Measurements from ENCODE around the gene GNAQ.

Gene GNAQ

GRCh38 chr9:77966718-77967117 lies 64.9 kb downstream of the GNAQ start:
- DNase-seq: no peak

- no peak for DNase-seq
These were observed 66.0 kb downstream of the GNAQ start for GRCh38 chr9:77965445-77966123.

- DNase-seq: no peak
These were observed 67.4 kb downstream of the GNAQ start for GRCh38 chr9:77964258-77964657.

DNA sequence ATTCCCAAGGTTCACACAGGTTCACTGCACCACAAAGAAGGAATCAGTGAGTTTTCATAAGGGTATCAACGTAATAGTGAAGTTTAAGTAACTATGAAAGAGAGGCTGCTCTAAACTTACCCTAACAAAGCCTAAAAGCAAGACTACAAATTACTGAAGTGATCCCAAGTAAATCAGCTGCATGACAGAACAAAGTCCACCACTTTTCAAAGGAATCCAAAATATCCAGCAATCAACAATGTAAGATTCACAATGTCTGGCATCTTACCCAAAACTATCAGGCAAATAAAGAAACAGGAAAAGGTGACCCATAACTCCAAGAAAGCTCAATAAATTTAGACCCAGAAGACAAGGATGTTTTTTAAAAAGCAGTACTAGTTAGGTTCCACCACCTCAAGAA lies 70.1 kb downstream of the GNAQ start:
- no peak for DNase-seq

GRCh38 chr9:77960356-77961153 lies 71.1 kb downstream of the GNAQ start:
- DNase-seq: no peak

DNA sequence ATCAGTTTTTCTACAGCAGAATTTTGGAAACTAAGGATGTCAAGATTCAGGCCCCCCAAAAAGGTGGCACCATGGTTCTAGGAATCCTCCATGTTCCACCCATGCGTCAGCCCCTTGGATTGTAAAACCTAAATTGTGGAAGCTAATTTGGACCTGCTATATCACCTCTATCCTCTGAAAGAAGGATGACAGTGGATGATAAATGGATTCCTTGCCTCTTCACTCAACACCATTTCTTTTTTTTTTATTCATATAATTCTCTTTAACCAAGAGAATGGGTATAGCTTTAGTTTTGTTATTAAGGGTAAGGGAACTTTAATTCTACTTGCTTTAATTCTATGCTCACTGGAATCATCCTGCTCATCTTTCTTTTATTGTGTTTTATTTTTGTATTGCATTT lies 71.8 kb downstream of the GNAQ start:
- no peak for DNase-seq

DNA sequence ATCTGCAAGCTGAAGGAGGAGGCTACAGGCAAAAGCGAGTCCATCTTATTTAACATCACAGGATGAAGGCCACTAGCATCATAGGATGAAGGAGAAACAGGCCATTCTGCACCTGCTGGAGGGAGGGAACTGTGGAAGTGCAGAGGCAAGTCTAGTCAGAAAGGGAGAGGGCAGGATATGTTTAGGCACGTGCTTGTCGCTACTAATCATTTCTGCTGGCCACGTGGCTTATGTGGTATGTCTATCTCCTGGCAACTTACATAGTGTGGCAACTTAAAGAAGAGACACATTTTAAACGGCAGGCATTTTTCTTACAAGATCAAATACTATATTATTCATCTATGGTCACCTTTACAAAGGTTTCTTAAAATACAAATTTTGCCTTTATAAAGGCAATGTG lies 74.0 kb downstream of the GNAQ start:
- DNase-seq: no peak

GRCh38 chr9:77956555-77956954 lies 75.1 kb downstream of the GNAQ start:
- no peak for DNase-seq

DNA sequence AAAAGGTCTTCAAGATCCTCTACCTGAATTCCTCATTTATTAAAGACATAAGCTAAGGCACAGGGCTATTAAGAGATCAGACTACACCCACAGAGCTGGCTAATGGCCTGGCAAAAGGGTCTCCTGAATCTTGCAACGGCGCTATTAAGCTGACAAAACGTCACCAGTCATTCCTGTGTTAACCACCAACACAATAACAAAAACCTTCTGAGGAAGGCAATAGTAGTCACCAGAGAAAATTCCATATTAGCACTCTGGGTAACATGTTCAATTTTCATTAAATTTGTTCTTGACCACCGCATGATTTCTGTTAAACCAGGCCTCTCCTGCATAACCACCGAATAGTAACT lies 77.0 kb downstream of the GNAQ start:
- no peak for DNase-seq

- no peak for DNase-seq
These were observed 77.5 kb downstream of the GNAQ start for GRCh38 chr9:77954013-77954665.

DNA sequence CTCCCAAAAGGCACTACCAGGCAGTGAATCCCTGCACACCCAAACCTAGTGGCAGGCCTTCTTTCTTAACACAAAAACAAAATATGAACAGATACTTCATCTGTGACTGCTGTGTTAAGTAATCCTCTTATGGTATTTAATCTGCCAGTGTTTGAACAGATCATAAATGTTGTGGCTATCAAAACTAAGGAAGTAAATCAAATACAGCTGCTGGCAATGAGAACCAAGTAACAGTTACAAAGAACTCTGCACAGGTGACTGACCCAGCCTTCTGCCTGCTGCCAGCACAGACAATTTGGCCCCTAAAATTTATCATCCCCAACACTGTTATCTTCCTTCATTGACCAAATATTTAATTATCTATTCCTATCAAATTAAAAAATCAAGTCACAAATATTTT lies 78.0 kb downstream of the GNAQ start:
- DNase-seq: no peak

DNA sequence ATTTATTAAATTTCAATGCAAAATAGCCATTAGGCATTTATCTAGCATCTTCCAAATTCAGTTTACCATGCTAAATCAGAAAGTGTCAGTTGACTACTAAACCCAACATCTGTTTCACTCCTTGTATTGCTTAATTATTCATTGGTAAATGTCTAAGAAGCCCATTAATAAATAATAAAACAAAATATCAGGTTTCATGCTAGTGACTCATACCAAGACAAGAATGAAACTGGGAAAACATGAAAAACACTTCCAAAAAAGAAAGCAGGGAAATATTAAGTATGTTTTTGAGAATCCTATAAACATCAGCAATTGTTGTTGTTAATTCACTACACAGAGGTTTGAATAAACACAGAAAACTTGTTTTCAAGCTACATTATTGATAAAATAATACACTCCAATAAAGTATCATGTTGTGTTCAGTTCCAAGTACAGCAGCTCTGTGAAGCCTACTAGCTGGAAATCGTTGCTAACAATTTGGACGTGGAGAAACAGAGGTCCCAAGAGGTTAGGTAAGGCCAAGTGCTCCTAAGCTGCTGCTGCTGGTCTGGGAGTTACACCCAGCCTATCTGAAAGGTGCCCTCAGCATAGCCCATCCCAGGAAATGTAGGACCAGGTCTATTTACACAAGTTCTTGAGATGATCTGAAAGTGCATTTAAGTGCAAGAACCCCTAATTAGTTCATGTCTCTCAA lies 78.8 kb downstream of the GNAQ start:
- no peak for DNase-seq

- DNase-seq: no peak
These were observed 80.2 kb downstream of the GNAQ start for GRCh38 chr9:77951369-77951768.

DNA sequence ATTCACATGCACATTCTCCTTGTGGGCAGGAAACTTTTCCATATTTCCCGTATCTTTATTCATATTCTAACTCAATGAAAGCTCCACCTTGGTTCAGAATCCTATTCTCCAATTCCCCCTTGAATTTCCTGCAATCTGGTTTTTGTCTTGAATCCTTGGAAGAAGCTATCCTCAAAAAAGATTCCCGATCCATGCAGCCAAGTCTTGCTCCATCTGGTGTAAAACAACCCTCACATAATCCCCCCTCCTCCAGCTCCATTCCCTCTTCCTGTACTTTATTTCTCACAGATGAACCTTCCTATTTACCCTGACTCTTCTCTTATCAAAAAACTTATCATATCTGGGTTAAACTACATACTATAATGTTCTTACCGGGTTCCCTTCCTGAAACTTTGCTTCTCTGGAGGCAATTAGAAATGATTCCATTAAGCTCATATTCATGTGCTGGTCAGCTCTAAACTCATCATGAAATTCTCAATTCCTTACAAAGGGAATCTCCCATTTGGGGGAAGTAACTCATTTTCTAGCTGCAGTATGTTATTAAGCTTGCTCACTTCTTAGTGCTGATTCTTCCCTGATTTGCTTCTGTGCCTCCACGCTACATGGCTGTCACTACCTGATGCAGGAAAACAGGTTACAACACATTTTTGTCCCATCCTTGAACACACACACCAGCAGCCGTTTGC lies 81.7 kb downstream of the GNAQ start:
- DNase-seq: no peak

- DNase-seq: no peak
These were observed 84.0 kb downstream of the GNAQ start for GRCh38 chr9:77947651-77948050.

DNA sequence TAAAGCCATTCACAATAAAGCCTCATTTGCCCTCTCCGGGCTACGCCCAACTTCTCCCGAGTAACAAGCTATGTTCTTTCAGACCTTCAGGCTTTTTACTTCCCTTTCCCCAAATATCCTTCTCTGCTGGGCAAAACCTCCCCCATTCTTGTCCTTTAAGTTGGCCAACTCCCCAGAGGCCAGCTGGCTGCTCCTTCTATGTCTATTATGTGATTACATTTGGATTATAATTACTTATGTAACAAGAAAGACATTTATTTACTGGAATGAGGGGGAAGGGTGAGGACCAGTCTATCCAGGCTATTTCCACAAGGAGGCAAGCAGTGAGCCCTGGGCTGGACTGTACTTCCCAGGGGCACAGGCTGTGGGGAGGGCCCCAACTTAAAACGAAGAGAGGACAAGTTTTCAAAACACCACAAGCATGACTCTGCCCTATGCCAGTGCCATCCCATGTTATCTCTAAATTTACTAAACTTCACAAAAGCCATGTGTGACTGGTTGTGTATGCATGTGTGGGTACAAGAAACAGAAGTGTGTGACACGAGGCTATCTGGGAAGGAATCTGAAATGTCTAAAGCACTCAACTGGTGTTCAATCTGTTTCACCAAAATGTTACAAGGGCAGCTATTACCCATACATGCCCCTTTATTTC lies 84.5 kb downstream of the GNAQ start:
- DNase-seq: no peak

DNA sequence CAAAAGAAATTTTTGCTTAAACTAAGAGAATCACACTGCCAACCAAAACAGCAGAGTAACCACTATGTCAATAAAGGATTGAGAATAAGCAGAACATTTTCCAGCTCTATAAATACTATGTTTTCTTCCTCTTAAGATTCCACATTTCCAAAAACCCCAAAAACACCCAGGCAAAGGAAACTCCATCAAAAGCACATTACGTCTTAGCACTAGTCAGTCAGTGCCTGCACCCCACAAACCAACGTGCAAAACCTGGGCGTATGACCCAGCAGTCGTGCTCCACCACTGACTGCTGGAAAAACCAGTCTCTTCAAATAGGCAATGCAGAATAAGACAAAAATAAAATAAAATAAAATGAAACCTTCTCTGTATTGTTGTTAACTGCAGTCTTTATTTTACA lies 85.3 kb downstream of the GNAQ start:
- DNase-seq: no peak

GRCh38 chr9:77945798-77946197 lies 85.8 kb downstream of the GNAQ start:
- DNase-seq: no peak

DNA sequence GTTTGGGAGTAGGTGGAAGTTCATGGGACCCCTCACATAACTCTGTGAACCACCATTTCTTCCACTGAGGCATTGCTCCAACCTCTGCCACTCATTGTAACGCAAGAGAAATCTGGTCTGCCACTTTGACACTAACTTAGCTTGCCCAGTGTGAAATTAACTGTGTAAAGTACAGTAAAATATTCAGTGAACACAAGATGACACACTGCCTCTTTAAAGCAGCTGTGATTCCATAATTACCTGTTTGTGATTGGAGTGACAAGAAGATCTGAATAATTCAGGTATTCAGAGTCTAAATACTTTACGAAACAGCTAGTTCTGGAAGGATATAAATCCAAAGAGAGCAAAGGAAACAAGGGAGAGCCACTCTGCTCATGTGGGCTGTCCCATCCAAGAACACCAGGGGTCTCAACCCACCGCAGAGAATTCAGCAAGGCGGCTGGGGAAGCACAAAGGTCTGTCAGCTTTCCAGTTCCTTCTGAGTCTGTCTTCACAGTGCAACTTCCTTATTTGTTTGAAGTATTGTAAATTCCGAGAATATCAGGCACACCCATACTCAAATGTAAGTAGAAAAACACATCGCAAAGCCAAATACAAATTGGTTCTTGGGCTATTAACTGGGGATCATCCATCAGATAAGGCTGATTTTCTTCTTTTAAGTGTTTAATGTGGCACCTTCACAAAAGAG lies 86.9 kb downstream of the GNAQ start:
- peak; percentile 43 for DNase-seq

DNA sequence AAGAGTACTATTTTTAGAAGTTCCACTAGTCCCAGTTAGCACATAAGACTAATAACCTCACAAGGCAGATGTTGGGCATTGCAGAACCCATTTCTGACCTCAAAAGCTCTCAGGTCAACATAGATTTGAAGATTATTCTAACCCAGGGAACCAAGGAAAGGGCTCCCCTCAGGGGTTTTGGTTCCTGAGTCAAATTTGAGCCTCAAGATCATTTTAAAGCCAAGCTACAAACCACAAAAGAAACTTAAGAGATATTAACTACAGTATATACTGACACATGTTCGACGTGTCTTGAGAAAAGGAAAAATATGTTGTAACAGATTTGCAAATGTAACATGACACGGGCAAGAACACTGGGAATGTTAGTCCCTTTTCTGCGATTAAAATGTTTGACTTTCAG lies 88.6 kb downstream of the GNAQ start:
- DNase-seq: no peak

DNA sequence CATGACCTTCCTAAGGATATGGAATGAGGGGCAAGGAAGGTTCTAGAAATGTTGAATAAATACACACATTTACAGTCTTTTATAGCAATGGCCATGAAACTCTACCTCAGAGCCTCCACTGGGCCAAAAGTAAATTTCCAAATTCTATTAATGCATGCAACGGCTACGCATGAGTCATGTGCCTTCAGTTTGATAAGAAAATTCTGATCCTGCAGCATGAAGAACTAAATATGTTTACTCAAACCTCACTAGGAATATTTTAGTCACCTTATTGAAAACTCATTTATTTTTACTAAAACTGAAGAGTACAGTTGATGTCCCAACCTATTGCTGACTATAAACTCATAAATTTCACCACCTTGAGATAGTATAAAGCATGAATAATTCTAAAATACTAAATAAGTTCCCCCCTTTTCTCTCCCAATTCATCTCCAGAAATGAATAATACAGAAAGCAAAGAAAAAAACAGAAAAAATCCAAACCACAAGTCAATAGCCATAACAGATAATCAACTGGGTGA lies 92.4 kb downstream of the GNAQ start:
- DNase-seq: no peak

GRCh38 chr9:77938163-77938562 lies 93.4 kb downstream of the GNAQ start:
- DNase-seq: no peak
